Activated T-helper 1 cell treated with anti-CD3 and anti-CD28 coated beads, Interleukin-2, amount 50 U/mL, for 16 hours (primary cell): ENCODE data around the gene ARHGEF10L.
"Not testable (repeated sequence)": the region's sequence is repeated elsewhere in the genome, so short reads cannot be mapped to it uniquely, and the experiment has no call there.

Experiments used
- DNase-seq, 2 donors: peaks; one replicate each; pipeline ENCODE4 v3.0.0-alpha.2; 2020; ENCODE audit warnings: low read depth in 1 of 2, low spot score in 1 of 2

The ARHGEF10L gene

GRCh38 chr1:17609529-17609928, 70.0 kb downstream of the ARHGEF10L start:
- no peak for DNase-seq

- DNase-seq = no peak
These were observed 70.6 kb downstream of the ARHGEF10L start for GRCh38 chr1:17610085-17610484.

GRCh38 chr1:17610713-17611112, 71.2 kb downstream of the ARHGEF10L start:
- DNase-seq = no peak

GRCh38 chr1:17611991-17612390, 72.5 kb downstream of the ARHGEF10L start:
- no peak for DNase-seq

GRCh38 chr1:17612831-17613230, 73.3 kb downstream of the ARHGEF10L start:
- DNase-seq = no peak

GRCh38 chr1:17614586-17614985, 75.1 kb downstream of the ARHGEF10L start:
- no peak for DNase-seq

GRCh38 chr1:17615157-17615556, 75.7 kb downstream of the ARHGEF10L start:
- no peak for DNase-seq

GRCh38 chr1:17615959-17616358, 76.5 kb downstream of the ARHGEF10L start:
- DNase-seq = no peak

GRCh38 chr1:17616731-17617279, 77.3 kb downstream of the ARHGEF10L start:
- no peak for DNase-seq

- DNase-seq = no peak
These were observed 78.5 kb downstream of the ARHGEF10L start for GRCh38 chr1:17617787-17618557.

- no peak for DNase-seq
These were observed 79.2 kb downstream of the ARHGEF10L start for GRCh38 chr1:17618558-17619247.

GRCh38 chr1:17620448-17620847, 81.0 kb downstream of the ARHGEF10L start:
- DNase-seq = no peak

GRCh38 chr1:17621691-17622090, 82.2 kb downstream of the ARHGEF10L start:
- DNase-seq = no peak

- no peak for DNase-seq
These were observed 83.3 kb downstream of the ARHGEF10L start for GRCh38 chr1:17622823-17623222.

GRCh38 chr1:17624611-17625233, 85.2 kb downstream of the ARHGEF10L start:
- DNase-seq = no peak

GRCh38 chr1:17627239-17628052, 87.9 kb downstream of the ARHGEF10L start:
- no peak for DNase-seq

- DNase-seq = not testable (repeated sequence)
These were observed 89.5 kb downstream of the ARHGEF10L start for GRCh38 chr1:17629046-17629445.

- no peak for DNase-seq
These were observed 90.0 kb downstream of the ARHGEF10L start for GRCh38 chr1:17629460-17629859.

- DNase-seq = no peak
These were observed 90.7 kb downstream of the ARHGEF10L start for GRCh38 chr1:17630048-17630830.

GRCh38 chr1:17630986-17631385, 91.5 kb downstream of the ARHGEF10L start:
- no peak for DNase-seq
